ENCODE measurements around the gene MAZ. TPM values are rescaled to one million over a fixed set of nuclear protein-coding genes. Genes with fewer than 3 reads are reported as not detected.

The MAZ gene
- total and polyA plus RNA-seq, 4 donors: 94.9 to 170 (median 136) TPM

DNA sequence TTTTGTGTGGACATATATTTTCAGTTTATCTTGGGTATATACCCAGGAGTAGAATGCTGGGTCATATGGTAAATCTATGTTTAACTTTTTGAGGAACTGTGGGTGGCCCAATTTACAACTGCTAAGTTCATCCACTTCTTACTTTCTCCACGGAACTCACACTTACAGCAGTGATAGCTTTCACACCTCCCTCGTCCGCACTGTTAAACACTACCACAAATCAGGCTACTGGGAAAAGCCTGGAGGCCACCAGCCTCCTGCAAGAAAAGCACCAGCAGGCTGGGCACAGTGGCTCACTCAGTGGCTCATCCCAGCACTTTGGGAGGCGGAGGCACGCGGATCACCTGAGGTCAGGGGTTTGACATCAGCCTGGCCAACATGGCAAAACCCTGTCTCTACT lies 43.0 kb upstream of the MAZ start:
- 71 to 82% methylated on average over 6 of the region's 6 CpGs for WGBS, 2 donors
- ATAC-seq (ENCODE audit: insufficient read depth, low FRiP score) (no peak), DNase-seq (no peak)
- no peaks in the 10 kb centered on the region for H3K4me1 ChIP-seq (ENCODE audit: control insufficient read depth in 5 of 5, insufficient read depth in 5 of 5, low read length in 5 of 5)
- no peak overlapping the region for H3K4me3 ChIP-seq
- H3K27me3 ChIP-seq (ENCODE audit: control insufficient read depth in 3 of 3, insufficient read depth in 3 of 3, low read length in 2 of 3): no peaks in the 10 kb centered on the region
- no peak overlapping the region for H3K27ac ChIP-seq (ENCODE audit: low read depth in 1 of 2, low read length in 1 of 2)
- no peak overlapping the region for H3K9ac ChIP-seq (ENCODE audit: insufficient read depth in 1 of 2, low read length in 2 of 2)
- H3K9me3 ChIP-seq (ENCODE audit: control insufficient read depth in 4 of 4, insufficient read depth in 3 of 4, low read length in 3 of 4): no peaks in the 10 kb centered on the region
- TF ChIP-seq, protein P1, sequence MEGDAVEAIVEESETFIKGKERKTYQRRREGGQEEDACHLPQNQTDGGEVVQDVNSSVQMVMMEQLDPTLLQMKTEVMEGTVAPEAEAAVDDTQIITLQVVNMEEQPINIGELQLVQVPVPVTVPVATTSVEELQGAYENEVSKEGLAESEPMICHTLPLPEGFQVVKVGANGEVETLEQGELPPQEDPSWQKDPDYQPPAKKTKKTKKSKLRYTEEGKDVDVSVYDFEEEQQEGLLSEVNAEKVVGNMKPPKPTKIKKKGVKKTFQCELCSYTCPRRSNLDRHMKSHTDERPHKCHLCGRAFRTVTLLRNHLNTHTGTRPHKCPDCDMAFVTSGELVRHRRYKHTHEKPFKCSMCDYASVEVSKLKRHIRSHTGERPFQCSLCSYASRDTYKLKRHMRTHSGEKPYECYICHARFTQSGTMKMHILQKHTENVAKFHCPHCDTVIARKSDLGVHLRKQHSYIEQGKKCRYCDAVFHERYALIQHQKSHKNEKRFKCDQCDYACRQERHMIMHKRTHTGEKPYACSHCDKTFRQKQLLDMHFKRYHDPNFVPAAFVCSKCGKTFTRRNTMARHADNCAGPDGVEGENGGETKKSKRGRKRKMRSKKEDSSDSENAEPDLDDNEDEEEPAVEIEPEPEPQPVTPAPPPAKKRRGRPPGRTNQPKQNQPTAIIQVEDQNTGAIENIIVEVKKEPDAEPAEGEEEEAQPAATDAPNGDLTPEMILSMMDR (IDR thresholded peaks at IDR 0.05; ENCODE audit: control extremely low read depth, extremely low read depth): no peak
- H3K36me3 ChIP-seq (ENCODE audit: control insufficient read depth in 4 of 4, insufficient read depth in 4 of 4, low read length in 4 of 4): no peaks in the 10 kb centered on the region

DNA sequence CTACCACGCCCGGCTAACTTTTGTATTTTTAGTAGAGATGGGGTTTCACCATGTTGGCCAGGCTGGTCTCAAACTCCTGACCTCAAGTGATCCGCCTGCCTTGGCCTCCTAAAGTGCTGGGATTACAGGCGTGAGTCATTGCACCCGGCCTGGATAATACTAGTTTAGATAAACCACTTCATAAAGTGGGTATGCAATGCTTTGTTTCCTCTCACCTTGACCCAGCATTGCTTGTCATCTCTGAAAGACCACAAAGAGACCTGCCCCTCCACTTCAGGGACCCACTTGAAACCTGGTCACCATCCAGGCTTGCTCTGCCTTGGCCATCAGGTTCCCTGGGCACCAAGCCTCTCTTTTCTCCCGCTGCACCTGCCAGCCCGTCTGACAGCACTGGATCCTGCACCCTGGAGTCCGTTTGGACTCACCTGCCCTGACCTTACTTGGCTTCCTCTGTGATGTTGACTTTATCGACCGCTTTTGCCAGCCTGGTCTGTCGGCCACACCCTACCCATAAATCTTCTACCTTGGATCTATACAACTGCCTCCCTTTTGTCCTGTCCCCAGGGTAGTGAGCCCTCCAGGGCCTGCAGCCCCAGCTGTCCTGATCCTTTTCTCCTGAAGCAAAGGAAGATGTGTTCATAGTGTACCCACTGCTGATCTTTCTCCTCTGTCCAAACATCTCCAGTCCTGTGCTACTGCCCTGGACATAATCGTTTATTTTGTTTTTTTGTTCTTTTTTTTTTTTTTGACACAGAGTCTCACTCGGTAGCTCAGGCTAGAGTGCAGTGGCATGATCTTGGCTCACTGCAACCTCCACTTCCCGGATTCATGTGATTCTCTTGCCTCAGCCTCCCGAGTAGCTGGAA lies 40.9 kb upstream of the MAZ start:
- Histone ChIP-seq H3K27me3 (ENCODE audit: control insufficient read depth in 3 of 3, insufficient read depth in 3 of 3, low read length in 2 of 3) (no peaks in the 10 kb centered on the region), H3K9ac (ENCODE audit: insufficient read depth in 1 of 2, low read length in 2 of 2) (no peak overlapping the region), H3K9me3 (ENCODE audit: control insufficient read depth in 4 of 4, insufficient read depth in 3 of 4, low read length in 3 of 4) (no peaks in the 10 kb centered on the region), H3K4me3 (no peak overlapping the region), H3K27ac (ENCODE audit: low read depth in 1 of 2, low read length in 1 of 2) (no peak overlapping the region), H3K36me3 (ENCODE audit: control insufficient read depth in 4 of 4, insufficient read depth in 4 of 4, low read length in 4 of 4) (no peaks in the 10 kb centered on the region), H3K4me1 (ENCODE audit: control insufficient read depth in 5 of 5, insufficient read depth in 5 of 5, low read length in 5 of 5) (no peaks in the 10 kb centered on the region)
- ATAC-seq (ENCODE audit: insufficient read depth, low FRiP score) (peak; percentile 75), DNase-seq (peak in 1 of 3 donors; percentile 34)
- TF ChIP-seq, protein P1 (IDR thresholded peaks at IDR 0.05; ENCODE audit: control extremely low read depth, extremely low read depth): no peak
- 61 to 78% methylated on average over 15 of the region's 15 CpGs for WGBS, 2 donors

DNA sequence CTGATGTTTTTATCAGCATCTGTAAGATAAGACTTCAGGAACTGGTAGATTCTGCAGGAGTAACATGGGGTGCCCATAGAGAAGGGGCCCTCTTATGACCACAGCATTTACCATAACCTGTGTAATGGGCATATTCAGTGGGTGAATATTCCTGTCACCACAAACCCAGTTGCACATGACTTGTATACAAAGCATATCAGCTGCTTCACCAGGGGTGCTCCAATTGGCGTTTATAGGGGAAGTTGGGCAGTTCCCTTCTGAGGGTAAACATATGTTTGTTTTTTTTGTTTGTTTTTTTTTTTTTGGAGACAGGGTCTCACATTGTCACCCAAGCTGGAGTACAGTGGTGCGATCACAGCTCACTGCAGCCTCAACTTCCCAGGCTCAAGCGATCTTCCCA lies 39.8 kb upstream of the MAZ start:
- H3K27ac ChIP-seq (ENCODE audit: low read depth in 1 of 2, low read length in 1 of 2): no peak overlapping the region
- no peak overlapping the region for H3K9ac ChIP-seq (ENCODE audit: insufficient read depth in 1 of 2, low read length in 2 of 2)
- no peaks in the 10 kb centered on the region for H3K9me3 ChIP-seq (ENCODE audit: control insufficient read depth in 4 of 4, insufficient read depth in 3 of 4, low read length in 3 of 4)
- no peaks in the 10 kb centered on the region for H3K27me3 ChIP-seq (ENCODE audit: control insufficient read depth in 3 of 3, insufficient read depth in 3 of 3, low read length in 2 of 3)
- TF ChIP-seq, protein P1 (IDR thresholded peaks at IDR 0.05; ENCODE audit: control extremely low read depth, extremely low read depth): no peak
- H3K4me3 ChIP-seq: no peak overlapping the region
- WGBS, 2 donors: 79 to 81% methylated on average over 3 of the region's 3 CpGs
- no peaks in the 10 kb centered on the region for H3K4me1 ChIP-seq (ENCODE audit: control insufficient read depth in 5 of 5, insufficient read depth in 5 of 5, low read length in 5 of 5)
- no peaks in the 10 kb centered on the region for H3K36me3 ChIP-seq (ENCODE audit: control insufficient read depth in 4 of 4, insufficient read depth in 4 of 4, low read length in 4 of 4)
- ATAC-seq (ENCODE audit: insufficient read depth, low FRiP score) (no peak), DNase-seq (no peak)

Data from lung (tissue), 12 donors.